DLD1 (cell line): ENCODE data around the gene SMARCA4.
"Not testable (repeated sequence)": the region's sequence is repeated elsewhere in the genome, so short reads cannot be mapped to it uniquely, and the experiment has no call there.

Source experiments
- in situ Hi-C: cut with HindIII; loops from 2 replicates; pipeline ENCODE4 v1.10.0; 2017; ENCODE audit warnings: low sequenced_read_pairs

The SMARCA4 gene

GRCh38 chr19:11090997-11091702 is 130.3 kb downstream of the SMARCA4 start:
- in situ Hi-C loops: no loop called here

GRCh38 chr19:11091703-11092153 is 130.9 kb downstream of the SMARCA4 start:
- in situ Hi-C loops: no loop called here

GRCh38 chr19:11092181-11092538 is 131.3 kb downstream of the SMARCA4 start:
- in situ Hi-C loops: no loop called here

GRCh38 chr19:11093689-11094238 is 132.9 kb downstream of the SMARCA4 start:
- in situ Hi-C loops: no loop called here

- in situ Hi-C loops: no loop called here
Measured at GRCh38 chr19:11094520-11094894, 133.7 kb downstream of the SMARCA4 start.

- in situ Hi-C loops: no loop called here
Measured at GRCh38 chr19:11096210-11096841, 135.5 kb downstream of the SMARCA4 start.

- in situ Hi-C loops: not testable (repeated sequence)
Measured at GRCh38 chr19:11097367-11097766, 136.5 kb downstream of the SMARCA4 start.

GRCh38 chr19:11098327-11098726 is 137.5 kb downstream of the SMARCA4 start:
- in situ Hi-C loops: no loop called here

- in situ Hi-C loops: no loop called here
Measured at GRCh38 chr19:11098861-11099260, 138.0 kb downstream of the SMARCA4 start.

GRCh38 chr19:11100049-11100448 is 139.2 kb downstream of the SMARCA4 start:
- in situ Hi-C loops: no loop called here

GRCh38 chr19:11101057-11101456 is 140.2 kb downstream of the SMARCA4 start:
- in situ Hi-C loops: no loop called here

- in situ Hi-C loops: no loop called here
Measured at GRCh38 chr19:11102944-11103343, 142.1 kb downstream of the SMARCA4 start.

- in situ Hi-C loops: not testable (repeated sequence)
Measured at GRCh38 chr19:11103667-11104066, 142.8 kb downstream of the SMARCA4 start.

GRCh38 chr19:11105014-11105636 is 144.3 kb downstream of the SMARCA4 start:
- in situ Hi-C loops: no loop called here

GRCh38 chr19:11106477-11106876 is 145.6 kb downstream of the SMARCA4 start:
- in situ Hi-C loops: no loop called here

- in situ Hi-C loops: no loop called here
Measured at GRCh38 chr19:11108746-11109145, 147.9 kb downstream of the SMARCA4 start.

- in situ Hi-C loops: no loop called here
Measured at GRCh38 chr19:11111117-11111770, 150.4 kb downstream of the SMARCA4 start.

GRCh38 chr19:11111771-11112144 is 150.9 kb downstream of the SMARCA4 start:
- in situ Hi-C loops: no loop called here
